Osteocyte (in vitro differentiated cells): ENCODE data around the gene KCTD16. TPM values are rescaled to one million over a fixed set of nuclear protein-coding genes. Genes with fewer than 3 reads are reported as not detected.

Experiments used
- DNase-seq: peaks from one replicate; pipeline ENCODE4 v3.0.0; 2021; ENCODE audit warnings: mixed read lengths; ENCODE audit not compliant: unreplicated experiment; ENCODE audit errors: extremely low spot score
- H3K27ac Mint-ChIP-seq: one replicate; pipeline ENCODE4 v1.8.0; 2021; ENCODE audit warnings: mild to moderate bottlenecking, mixed read lengths; ENCODE audit not compliant: unreplicated experiment
- H3K27me3 Mint-ChIP-seq: one replicate; pipeline ENCODE4 v1.8.0; 2021; ENCODE audit warnings: mixed read lengths; ENCODE audit not compliant: unreplicated experiment
- H3K36me3 Mint-ChIP-seq: one replicate; pipeline ENCODE4 v1.8.0; 2021; ENCODE audit warnings: mixed read lengths; ENCODE audit not compliant: unreplicated experiment
- H3K4me1 Mint-ChIP-seq: one replicate; pipeline ENCODE4 v1.8.0; 2021; ENCODE audit warnings: mixed read lengths; ENCODE audit not compliant: unreplicated experiment
- H3K4me3 Mint-ChIP-seq: one replicate; pipeline ENCODE4 v1.8.0; 2021; ENCODE audit warnings: mild to moderate bottlenecking, moderate library complexity, mixed read lengths; ENCODE audit not compliant: unreplicated experiment
- H3K9me3 Mint-ChIP-seq: one replicate; pipeline ENCODE4 v1.8.0; 2021; ENCODE audit warnings: mixed read lengths; ENCODE audit not compliant: unreplicated experiment
- CTCF ChIP-seq: fragments of 200-600 bp; sonication (generic); IDR thresholded peaks from 2 replicates; pipeline ENCODE4 v1.5.0; 2021; ENCODE audit warnings: antibody characterized with exemption, mild to moderate bottlenecking, moderate library complexity
- total RNA-seq: library from RNA; stranded (reverse); gene quantifications from 2 replicates; pipeline ENCODE4 v1.2.1, GENCODE V29; 2021

The KCTD16 gene
- total RNA-seq, 1 donor from 2014 or later = 0.51 TPM

- Mint-ChIP-seq H3K4me1 (no peaks in the 10 kb centered on the region), H3K9me3 (no peaks in the 10 kb centered on the region), H3K36me3 (no peaks in the 10 kb centered on the region), H3K4me3 (no peak overlapping the region), H3K27ac (no peak overlapping the region), H3K27me3 (peaks cover 12% of the 10 kb centered on the region)
- TF ChIP-seq CTCF = no peak
- DNase-seq = no peak
Observed at GRCh38 chr5:144313147-144313726, 142.6 kb downstream of the KCTD16 start.

GRCh38 chr5:144315026-144315425, 144.4 kb downstream of the KCTD16 start:
- no peak overlapping the region for H3K27ac Mint-ChIP-seq
- peaks cover 15% of the 10 kb centered on the region for H3K27me3 Mint-ChIP-seq
- no peaks in the 10 kb centered on the region for H3K9me3 Mint-ChIP-seq
- no peaks in the 10 kb centered on the region for H3K36me3 Mint-ChIP-seq
- no peak overlapping the region for H3K4me3 Mint-ChIP-seq
- no peaks in the 10 kb centered on the region for H3K4me1 Mint-ChIP-seq
- DNase-seq = no peak
- no peak for TF ChIP-seq CTCF

- Mint-ChIP-seq H3K4me1 (no peaks in the 10 kb centered on the region), H3K9me3 (no peaks in the 10 kb centered on the region), H3K27ac (no peak overlapping the region), H3K27me3 (peaks cover 15% of the 10 kb centered on the region), H3K36me3 (no peaks in the 10 kb centered on the region), H3K4me3 (no peak overlapping the region)
- no peak for TF ChIP-seq CTCF
- DNase-seq = no peak
Observed at GRCh38 chr5:144315994-144316634, 145.4 kb downstream of the KCTD16 start.

- Mint-ChIP-seq H3K27me3 (peaks cover 7% of the 10 kb centered on the region), H3K27ac (no peak overlapping the region), H3K4me3 (no peak overlapping the region), H3K4me1 (no peaks in the 10 kb centered on the region), H3K9me3 (no peaks in the 10 kb centered on the region), H3K36me3 (no peaks in the 10 kb centered on the region)
- no peak for TF ChIP-seq CTCF
- DNase-seq = no peak
Observed at GRCh38 chr5:144318011-144318410, 147.3 kb downstream of the KCTD16 start.

GRCh38 chr5:144318460-144318859, 147.8 kb downstream of the KCTD16 start:
- no peak overlapping the region for H3K4me3 Mint-ChIP-seq
- no peak overlapping the region for H3K27ac Mint-ChIP-seq
- H3K9me3 Mint-ChIP-seq = no peaks in the 10 kb centered on the region
- H3K27me3 Mint-ChIP-seq = peaks cover 7% of the 10 kb centered on the region
- no peak for DNase-seq
- no peaks in the 10 kb centered on the region for H3K36me3 Mint-ChIP-seq
- no peaks in the 10 kb centered on the region for H3K4me1 Mint-ChIP-seq
- TF ChIP-seq CTCF = no peak
